Hepatocyte (in vitro differentiated cells): Measurements from ENCODE around the gene DNAH17.

Source experiments
- CTCF ChIP-seq: fragments of 200-600 bp; sonication (generic); IDR thresholded peaks from 2 replicates; pipeline ENCODE4 v1.5.1; 2016; ENCODE audit warnings: antibody characterized with exemption, mild to moderate bottlenecking; ENCODE audit not compliant: poor library complexity
- EZH2 ChIP-seq: fragments of 200-600 bp; sonication (generic); IDR thresholded peaks from 2 replicates; pipeline ENCODE4 v1.6.1; 2016; ENCODE audit warnings: antibody characterized with exemption, mild to moderate bottlenecking, borderline replicate concordance

GRCh38 chr17:78431692-78431958 lies 145.6 kb downstream of the DNAH17 start:
- no peak for TF ChIP-seq CTCF
- TF ChIP-seq EZH2: no peak
